ENCODE results near the gene SYNE1.

The SYNE1 gene

GRCh38 chr6:152221806-152222628, 415.1 kb downstream of the SYNE1 start:
- no peak for DNase-seq

GRCh38 chr6:152220786-152221185, 416.4 kb downstream of the SYNE1 start:
- no peak for DNase-seq

GRCh38 chr6:152218887-152219286, 418.3 kb downstream of the SYNE1 start:
- DNase-seq = no peak

- no peak for DNase-seq
Measured at GRCh38 chr6:152212437-152212836, 424.7 kb downstream of the SYNE1 start.

GRCh38 chr6:152209211-152209610, 428.0 kb downstream of the SYNE1 start:
- no peak for DNase-seq

- DNase-seq = no peak
Measured at GRCh38 chr6:152207915-152208714, 429.0 kb downstream of the SYNE1 start.

- DNase-seq = no peak
Measured at GRCh38 chr6:152206072-152206818, 430.9 kb downstream of the SYNE1 start.

GRCh38 chr6:152204591-152204990, 432.6 kb downstream of the SYNE1 start:
- no peak for DNase-seq

GRCh38 chr6:152201120-152201519, 436.0 kb downstream of the SYNE1 start:
- DNase-seq = no peak

- DNase-seq = no peak
Measured at GRCh38 chr6:152195896-152196295, 441.3 kb downstream of the SYNE1 start.

GRCh38 chr6:152189736-152190135, 447.4 kb downstream of the SYNE1 start:
- no peak for DNase-seq

- DNase-seq = no peak
Measured at GRCh38 chr6:152188011-152188410, 449.2 kb downstream of the SYNE1 start.

- DNase-seq = no peak
Measured at GRCh38 chr6:152186840-152187239, 450.3 kb downstream of the SYNE1 start.

- DNase-seq = no peak
Measured at GRCh38 chr6:152184917-152185574, 452.1 kb downstream of the SYNE1 start.

GRCh38 chr6:152184573-152184916, 452.6 kb downstream of the SYNE1 start:
- DNase-seq = no peak

- DNase-seq = no peak
Measured at GRCh38 chr6:152180601-152181000, 456.6 kb downstream of the SYNE1 start.

GRCh38 chr6:152176268-152176667, 460.9 kb downstream of the SYNE1 start:
- no peak for DNase-seq

- DNase-seq = no peak
Measured at GRCh38 chr6:152173957-152174356, 463.2 kb downstream of the SYNE1 start.

GRCh38 chr6:152173321-152173720, 463.8 kb downstream of the SYNE1 start:
- DNase-seq = no peak

GRCh38 chr6:152170702-152171667, 466.2 kb downstream of the SYNE1 start:
- no peak for DNase-seq

- no peak for DNase-seq
Measured at GRCh38 chr6:152170313-152170701, 466.9 kb downstream of the SYNE1 start.
